ENCODE measurements around the gene SUMO4.

SUMO4 gene

DNA sequence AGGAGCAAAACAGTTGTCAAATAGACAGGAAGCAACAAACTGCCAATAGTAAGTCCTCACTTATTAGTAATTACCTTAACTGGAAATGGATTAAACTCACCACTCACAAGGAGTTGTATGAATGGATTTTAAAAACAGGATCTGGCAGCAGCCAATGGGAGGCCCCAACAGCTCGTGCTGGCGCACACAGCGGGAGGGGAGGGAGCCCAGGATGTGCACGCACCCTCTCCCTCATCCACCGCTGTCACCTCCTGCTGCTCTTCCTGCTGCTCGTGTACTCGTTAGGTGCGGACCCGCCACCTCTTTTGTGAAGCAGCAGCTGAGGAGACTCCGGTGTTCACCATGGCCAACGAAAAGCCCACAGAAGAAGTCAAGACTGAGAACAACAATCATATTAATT is at the start of gene SUMO4:
SUMO4 (plus strand) TSS at position 213 of the 400 bp plus-strand sequence; CDS start at position 343, 130 bp downstream.
- DNase-seq (ENCODE audit: low read depth) = no peak

DNA sequence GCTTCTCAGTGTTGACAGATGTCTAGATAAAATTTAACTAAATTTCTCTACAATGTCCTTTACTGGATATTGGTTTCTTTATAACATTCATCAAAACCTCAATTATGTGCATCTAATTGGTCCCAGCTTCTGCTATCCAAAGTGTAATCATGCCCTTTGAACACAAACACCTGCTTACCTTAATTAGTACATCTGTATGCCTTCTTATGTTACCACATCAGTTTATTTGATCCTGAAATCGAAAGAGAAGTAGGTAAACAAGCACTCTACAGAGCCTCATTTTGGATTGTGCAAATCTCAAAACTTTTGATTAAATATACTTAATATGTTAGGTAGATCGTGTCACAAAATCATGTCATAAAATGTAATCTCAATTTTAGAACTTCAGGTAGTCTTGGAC is 46.1 kb upstream of the SUMO4 start:
- DNase-seq (ENCODE audit: low read depth) = no peak

DNA sequence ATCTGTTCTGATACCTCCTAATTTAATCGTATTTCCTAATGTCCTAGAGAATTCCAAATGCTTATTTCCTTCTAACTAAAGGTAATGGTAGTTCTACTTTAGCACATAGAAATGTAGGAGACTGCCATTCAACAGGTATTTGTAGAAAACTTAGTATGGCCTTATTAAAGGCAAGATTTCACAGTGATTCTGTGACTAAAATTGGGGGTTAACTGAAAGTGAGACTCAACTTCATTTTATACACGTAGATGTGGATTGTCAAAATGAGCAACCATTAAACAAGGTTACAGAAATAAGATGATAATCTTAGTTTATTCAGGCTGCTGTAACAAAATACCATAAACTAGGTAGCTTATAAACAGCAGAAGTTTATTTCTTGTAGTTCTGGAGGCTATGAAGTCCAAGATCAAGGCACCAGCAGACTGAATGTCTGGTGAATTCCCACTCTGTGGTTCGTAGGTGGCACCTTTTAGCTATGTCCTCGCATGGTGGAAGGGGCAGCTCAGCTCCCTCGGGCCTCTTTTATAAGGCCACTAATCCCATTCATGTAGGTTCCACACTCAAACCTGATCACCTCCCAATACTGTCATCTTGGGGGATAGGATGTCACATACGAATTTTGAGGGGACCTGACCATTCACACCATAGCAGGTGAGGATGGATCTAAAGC is 43.8 kb upstream of the SUMO4 start:
- DNase-seq (ENCODE audit: low read depth) = no peak

DNA sequence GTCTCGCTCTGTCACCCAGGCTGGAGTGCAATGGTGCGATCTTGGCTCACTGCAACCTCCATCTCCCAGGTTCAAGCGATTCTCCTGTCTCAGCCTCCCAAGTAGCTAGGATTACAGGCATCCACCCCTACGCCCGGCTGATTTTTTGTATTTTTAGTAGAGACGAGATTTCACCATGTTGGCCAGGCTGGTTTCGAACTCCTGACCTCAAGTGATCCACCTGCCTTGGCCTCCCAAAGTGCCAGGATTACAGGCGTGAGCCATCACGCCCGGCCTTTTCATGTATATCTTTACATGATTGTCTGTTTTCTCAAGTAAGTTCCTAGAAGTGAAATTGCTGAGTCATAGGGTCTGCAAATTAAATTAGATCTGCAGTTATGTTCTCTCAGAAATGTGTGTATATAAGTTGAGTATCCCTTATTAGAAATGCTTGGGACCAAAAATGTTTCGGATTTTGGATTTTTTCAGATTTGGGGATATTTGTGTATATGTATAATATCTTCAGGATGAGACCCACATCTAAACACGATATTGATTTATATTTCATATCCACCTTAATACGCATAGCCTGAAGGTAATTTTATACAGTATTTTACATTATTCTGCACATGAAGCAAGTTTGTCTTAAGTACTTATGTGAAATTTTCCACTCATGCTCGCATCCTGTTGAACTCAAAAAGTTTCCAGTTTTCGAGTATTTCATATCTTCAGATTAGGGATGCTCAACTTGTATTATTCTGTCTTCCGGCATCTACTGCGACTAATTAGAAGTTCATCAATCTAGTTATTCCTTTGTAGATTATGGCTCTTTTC is 42.1 kb upstream of the SUMO4 start:
- no peak for DNase-seq (ENCODE audit: low read depth)

DNA sequence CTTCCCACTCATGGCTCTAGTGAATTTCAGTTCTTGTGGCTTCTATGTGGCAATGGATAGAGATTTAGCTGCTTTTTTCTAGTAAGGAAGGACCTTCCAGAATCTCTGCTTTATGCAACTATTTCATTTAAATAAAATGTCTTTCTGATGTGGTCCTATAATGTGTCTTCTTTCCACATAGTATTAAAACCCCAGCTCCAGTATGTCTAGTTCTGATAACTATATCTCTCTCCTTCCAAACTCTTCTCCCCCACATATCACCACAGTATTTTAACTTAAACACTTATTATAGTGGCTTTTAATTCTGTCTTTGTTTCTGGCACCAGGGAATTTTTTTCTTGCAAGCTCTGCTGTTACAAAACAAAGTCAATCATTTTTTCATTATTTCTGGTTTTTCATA is 40.6 kb upstream of the SUMO4 start:
- DNase-seq (ENCODE audit: low read depth) = no peak

DNA sequence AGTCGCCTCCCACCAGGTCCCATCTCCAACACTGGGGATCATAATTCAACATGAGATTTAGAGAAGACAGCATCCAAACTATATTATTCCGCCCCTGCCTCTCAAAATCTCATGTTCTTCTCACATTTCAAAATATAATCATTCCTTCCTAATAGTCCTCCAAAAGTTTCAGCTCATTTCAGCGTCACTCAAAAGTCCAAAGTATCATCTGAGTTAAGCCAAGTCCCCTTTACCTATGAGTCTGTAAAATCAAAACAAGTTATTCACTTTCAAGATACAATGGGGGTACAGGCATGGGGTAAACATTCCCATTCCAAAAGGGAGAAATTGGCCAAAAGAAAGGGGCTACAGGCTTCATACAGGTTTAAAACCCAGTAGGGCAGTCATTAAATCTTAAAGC is 39.5 kb upstream of the SUMO4 start:
- no peak for DNase-seq (ENCODE audit: low read depth)

DNA sequence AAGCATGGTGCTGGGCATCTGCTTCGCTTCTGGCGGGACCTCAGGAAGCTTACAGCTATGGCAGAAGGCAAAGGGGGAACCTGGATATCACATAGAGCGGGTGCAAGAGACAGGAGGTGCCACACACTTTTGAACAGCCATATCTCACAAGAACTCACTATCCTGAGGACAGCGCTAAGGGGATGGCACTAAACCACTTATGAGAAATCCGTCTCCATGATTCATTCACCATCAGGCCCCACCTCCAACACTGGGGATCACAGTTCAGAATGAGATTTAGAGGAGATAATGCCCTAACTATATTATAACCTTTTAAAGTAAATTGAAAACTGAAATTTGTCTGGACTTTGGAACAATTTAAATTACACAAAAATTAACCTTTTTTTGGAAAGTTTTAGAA is 37.8 kb upstream of the SUMO4 start:
- no peak for DNase-seq (ENCODE audit: low read depth)

DNA sequence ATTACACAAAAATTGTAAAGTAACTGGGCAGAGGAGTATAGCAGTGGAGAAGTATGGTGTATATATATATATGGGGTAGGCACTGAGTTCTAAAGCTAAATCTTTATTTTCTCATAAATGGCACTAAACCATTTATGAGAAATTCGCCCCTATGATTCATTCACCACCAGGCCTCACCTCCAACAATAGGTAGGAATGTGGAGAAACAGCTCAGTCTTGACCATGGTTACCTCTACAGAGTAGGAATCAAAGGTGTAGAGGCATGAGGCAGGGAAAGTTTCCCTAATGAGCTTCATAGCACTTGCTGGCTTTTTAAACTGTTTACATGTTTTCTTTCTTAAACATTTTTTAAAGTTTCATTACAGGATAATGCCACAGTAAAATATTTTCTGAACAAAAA is 36.9 kb upstream of the SUMO4 start:
- no peak for DNase-seq (ENCODE audit: low read depth)

DNA sequence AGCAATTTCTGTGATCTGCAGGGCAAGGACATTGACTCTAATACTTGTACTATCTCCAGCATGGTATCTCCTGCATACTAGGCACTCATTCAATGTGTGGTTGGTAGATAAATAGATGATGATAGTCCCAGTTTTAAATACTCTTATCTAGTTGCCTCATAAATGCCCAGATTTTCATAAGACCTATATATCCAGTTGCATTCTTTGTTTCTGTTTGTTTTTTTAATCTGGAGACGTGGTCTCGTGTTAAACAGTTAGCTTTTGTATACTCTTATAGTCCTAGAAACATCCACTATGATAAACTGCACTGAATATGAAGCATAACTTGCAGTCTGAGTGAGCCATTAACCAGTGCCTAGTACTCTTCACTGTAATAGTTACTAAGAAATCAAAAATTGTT is 35.5 kb upstream of the SUMO4 start:
- DNase-seq (ENCODE audit: low read depth) = no peak

DNA sequence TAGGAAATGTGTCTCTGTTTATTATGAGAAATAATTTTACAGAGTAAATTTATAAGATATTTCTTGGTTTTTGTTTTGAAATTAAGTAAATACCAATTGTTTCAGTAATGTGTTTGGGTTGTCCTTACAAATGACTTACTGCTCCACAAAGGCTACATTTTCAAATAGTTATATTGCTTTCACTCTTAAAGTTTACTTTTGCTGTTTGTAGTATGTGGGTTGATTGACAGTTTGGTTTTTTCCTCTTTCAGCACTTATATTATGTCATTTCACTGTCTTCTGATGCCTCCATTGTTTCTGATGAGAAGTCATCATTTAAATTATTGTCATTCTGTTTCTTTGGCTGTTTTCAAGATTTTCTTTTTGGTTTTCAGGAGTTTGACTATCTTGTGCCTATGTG is 34.9 kb upstream of the SUMO4 start:
- DNase-seq (ENCODE audit: low read depth) = no peak

DNA sequence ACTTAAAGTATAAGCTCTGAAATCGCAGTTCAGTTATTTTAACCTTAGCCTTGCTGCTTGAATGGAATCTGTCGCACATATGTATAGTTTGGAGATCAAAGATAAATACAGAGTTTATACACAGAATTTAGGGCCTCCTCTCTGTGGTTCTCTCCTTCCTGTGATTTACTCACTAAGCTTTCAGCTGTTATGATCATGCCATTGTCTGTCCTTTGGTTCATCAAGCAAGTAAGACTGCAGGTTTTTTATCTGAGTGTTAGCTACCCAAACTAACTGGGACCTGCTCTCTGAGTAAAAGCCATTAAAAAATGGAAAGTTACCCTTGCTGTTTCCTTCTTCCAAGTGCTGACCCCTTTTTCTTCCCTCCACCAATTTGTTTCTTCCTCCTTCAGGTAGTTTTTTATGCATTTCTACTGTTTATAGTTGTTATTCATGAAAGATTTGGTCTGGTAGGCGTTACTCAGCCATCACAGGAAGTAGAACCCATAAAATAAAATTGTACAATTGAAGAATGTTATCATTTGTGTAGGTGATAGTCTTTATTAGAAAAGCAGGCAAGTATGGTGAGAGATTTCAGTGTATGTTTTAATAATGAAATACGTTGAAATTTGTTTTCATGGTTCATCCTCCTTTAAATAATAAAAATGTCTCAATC is 33.7 kb upstream of the SUMO4 start:
- DNase-seq (ENCODE audit: low read depth) = no peak

DNA sequence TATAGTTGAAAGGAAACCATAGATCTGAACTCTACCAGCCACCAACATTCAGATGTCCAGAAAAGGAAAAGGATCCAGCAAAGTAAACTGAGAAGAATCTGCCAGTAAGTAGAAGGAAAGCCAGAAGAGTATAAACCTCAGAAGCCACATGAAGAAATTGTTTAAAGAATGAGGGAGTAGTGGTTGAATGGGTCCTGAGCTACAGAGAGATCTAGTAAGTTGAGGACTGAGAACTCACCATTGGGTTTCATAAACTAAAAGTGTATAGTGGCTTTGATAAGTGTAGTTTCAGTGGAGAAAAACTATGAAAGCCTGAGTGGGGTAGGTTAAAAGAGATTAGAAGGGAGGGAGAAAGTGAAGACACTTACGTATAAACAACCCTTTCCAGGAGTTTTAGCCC is 32.0 kb upstream of the SUMO4 start:
- DNase-seq (ENCODE audit: low read depth) = no peak

DNA sequence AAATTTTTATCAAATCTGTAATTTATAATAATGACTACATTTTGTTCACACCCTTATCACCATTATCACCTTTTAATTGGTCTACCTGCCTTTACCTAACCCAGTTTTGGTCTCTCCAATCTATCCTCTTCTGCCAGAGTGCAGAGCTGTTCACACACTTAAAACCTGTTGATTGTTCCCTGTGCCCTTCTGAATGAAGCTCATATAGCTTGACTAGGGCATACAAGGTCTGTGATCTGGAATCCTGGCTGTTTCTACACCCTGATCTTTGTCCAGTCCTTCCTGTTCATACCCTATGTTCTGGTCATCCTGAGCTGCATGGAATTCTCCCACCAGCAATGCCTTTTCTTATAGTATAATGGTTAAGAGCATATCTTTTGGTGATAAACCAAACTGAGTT is 28.9 kb upstream of the SUMO4 start:
- no peak for DNase-seq (ENCODE audit: low read depth)

DNA sequence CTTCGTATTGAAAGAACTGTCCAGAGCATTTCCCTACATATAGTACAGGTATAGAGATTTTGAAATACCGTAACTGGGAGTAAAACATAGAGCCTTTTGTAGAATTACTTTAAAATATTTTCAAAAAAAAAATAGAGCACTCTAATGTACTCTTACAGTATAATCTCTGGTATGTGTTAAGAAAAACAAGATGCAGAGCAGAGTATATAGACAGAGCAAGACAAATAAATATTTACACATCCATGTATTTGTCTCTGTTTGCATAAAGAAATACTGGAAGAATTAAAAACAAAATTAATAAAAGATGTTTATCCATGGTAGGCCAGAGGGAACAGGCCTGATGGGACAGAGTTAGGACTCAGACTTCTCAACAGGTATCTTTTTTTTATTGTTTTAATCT is 28.0 kb upstream of the SUMO4 start:
- DNase-seq (ENCODE audit: low read depth) = no peak

DNA sequence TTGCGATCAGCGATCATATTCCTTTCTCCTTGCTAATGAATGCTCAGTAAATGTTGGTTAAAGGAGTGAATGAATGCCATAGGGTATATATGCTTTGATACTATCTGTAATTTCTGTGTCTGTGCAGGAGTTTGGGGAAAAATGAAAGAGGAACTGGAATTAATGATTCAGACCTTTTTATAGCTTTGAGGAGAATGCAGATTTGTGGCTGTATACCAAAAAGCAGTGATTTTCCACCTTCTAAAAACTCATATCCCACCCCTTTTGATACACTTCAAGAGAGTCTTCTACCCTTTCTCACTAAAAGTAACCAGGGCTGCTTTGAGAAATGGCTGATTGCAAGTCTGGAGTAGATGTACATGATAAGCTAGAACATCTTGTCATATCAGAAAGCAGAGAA is 26.6 kb upstream of the SUMO4 start:
- DNase-seq (ENCODE audit: low read depth) = no peak

DNA sequence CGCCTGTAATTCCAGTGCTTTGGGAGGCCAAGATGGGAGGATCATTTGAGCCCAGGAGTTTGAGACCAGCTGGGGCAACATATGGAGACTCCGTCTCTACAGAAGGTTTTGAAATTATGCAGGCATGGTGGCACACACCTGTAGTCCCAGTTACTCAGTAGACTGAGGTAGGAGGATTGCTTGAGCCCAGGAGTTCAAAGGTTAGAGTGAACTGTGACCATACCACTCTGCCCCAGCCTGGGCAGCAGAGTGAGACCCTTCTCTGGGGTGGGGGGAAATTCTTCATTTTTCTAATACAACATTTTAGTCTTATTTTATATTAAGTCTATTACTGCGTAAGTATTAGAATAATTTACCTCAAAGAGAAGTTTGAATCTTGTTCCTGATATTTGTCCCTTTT is 20.1 kb upstream of the SUMO4 start:
- no peak for DNase-seq (ENCODE audit: low read depth)

DNA sequence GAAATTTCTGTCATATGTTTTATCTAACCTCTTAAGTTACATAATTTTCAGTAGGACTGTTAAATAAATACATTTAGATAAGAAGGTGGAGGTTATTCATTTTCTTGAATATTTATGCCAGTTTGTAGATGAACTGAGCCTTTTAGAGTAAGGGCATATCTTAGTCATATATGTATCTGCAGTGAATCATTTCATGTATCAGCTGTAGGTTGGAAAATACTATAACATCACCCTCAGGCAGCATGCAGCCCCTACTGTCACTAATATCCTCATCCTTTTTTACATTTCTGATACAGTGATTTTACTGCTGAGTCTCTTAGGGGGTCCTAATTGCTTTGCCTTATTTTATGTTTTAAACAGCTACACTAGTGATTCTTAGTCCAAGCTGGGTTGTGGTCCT is 19.5 kb upstream of the SUMO4 start:
- no peak for DNase-seq (ENCODE audit: low read depth)

DNA sequence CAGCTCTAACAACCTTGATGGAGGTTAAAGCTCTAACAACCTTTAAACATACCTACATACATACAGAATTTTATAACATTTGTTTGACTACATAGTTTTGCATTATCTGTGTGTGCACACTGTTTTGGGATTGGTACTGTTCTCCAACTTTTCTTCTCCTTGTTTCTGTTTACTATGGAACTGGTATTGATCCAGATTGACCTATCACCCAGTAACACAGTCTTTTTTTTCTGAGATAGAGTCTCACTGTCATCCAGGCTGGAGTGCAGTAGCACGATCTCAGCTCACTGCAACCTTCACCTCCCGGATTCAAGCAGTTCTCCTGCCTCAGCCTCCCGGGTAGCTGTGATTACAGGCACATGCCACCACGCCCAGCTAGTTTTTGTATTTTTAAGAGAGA is 16.7 kb upstream of the SUMO4 start:
- DNase-seq (ENCODE audit: low read depth) = no peak

DNA sequence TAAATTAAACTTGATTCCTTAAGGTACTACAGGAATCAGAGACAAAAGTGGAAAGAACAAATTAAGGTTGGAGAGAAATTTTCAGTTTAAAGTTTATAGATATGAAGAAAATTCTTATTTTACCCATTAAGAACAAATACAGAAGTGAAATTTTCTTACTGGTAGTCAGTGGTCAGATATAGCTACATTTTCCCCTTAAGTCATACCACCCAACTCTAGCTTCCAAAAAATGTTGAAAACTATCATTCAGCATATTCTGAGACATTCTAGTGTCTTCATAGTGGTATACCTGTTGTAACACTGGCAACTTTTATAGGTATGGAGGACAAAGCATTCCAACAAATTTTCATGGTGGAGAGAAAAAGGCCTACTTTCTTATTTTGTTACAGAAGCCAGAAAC is 15.6 kb upstream of the SUMO4 start:
- DNase-seq (ENCODE audit: low read depth) = no peak

DNA sequence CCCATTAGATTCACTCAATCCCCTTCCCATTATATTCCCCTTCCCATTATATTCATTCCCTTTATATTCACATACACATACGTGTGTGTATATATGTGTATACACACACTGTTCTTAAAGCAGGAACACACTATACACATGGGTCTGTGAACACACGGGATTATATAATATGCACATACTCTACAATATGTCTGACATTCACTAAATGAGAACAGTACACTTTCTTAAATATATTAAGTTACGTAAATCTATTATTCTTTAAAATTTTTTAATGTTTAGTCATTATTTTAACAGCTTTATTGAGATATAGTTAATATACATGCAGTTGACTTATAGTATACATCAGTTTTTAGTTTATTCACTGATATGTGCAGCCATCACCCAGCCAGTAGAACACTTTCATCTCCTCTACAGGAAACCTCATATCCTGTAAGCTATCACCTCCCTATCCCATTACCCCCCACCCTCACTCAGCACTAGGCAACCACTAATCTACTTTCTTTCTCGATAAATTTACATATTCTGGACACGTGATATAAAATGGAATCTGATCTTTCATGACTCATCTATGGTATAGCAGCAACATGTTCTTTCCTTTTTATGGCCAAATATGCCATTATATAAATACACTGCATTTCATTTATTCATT is 13.9 kb upstream of the SUMO4 start:
- no peak for DNase-seq (ENCODE audit: low read depth)

DNA sequence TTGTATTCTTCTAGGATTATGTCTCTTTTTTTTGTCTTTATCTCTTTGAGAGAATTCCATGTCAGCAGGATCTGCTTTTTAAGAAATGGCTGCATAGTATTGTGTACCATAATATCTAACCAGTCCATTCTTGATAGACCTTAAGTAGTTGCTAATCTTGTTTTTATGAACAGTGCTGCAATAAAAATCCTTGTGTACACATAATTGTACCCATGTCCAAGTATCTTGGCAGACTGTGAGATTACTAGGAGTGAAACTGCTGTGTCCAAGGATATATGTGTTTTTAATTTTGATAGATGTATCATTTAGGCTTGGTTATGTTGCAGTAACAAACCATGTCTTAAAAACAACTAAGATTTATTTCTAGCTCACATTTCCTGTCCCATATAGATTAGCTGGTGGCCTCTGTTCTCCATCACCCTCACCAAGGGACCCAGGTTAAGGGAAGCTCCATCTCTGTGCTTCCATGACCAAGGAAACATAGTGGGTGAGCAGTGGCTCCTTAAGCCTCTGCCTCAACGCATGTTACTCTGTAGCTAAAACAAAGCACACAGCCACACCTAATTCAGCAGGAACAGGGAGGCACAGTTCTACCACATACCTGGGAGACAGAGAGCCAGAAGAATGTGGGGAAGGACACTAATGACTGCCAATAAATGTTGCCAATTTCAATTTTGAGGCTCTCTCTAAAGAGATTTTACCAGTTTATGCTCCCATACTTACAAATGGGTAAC is 12.1 kb upstream of the SUMO4 start:
- DNase-seq (ENCODE audit: low read depth) = no peak
